ENCODE results near the gene TTC32.

Gene TTC32

DNA sequence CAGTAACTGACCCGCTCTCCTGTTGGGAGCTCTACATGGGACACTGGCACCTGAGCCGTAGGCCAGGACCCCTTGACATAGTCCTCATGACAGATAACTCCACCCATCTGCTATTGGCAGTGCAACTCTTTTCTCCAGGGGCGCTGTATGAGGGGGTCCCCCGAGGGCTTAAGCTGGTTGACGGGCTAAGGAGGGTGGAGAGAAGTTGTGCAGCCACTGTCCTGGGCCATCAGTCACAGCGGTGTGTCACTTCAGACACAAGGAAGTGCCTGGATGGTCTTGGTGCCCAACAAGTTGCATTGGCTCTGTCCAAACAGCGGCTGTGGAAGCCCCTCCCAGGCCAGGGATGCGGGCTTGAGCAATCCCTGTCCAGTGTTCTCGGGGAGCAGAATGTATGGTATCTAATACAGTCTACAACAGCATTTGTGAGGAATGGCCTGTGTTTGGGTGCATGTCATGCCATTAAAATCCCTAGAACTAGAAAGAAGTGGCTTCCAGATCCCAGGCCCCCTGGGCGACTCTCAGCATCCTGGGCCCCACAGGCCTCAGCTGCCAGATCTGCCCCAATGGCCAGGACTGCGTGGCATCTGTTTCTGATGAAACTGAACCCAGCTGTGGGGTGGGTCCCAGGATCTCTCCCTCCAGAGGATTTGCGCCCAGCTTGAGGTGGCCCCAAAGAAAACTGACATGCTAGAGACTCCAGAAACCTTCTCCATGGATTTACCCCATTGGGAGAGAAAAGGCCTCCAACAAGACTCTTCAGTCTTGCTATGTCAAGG, 23.3 kb downstream of the TTC32 start:
- DNase-seq: no peak

DNA sequence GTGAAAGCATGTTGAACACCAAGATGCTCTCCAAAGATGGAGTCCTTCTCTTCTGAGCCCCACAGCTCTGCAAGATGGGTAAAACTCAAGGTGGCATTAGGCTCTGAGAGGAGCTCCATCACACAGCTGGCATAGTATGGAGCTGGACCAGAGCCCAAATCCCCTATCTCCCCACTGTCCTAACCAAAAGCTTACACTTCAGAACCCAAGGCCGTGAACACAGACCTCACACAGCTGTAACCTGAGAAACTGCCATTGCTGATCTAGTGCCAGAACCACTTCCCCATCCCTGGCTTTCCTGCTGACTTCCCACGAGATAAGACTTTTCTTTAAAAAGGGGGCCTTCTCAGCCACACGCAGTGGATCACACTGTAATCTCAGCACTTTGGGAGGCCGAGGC, 25.0 kb downstream of the TTC32 start:
- no peak for DNase-seq

DNA sequence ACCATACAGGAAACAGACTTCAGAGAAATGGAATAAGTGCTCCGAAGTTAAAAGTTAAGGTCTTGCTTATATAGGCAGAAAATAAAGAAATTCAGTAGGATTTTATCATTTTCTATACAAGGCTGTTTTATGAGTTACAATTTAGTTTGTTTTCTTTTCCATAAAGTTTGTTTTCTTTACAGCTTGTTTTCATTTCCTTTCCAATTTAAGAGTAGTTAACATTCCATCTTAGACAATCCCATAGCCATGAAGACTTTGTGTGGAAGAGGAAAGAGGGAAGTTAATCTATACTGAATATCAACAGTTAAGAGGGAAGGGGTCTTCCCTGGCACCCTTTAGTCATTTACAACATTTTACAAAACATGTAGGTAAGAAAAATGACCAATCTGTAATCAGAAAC, 26.5 kb downstream of the TTC32 start:
- no peak for DNase-seq

DNA sequence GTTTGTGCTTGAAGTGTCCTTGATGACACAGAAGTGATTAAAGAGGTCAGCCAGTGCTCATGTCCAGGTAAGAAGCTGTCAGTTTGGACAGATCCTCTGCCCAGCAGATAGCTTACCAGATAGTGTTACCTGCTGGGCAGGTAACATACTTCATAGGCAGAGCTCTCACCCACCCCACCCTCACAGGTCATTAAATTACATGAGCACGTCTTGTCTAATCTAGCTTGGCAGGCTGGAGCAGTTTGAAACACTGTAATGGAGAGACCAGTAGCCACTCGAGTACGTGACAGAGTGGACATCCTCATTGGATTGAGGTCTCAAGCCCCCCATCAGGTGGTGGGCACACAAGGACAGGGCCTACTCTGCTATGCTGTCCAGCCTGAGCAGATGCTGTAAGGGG, 27.1 kb downstream of the TTC32 start:
- no peak for DNase-seq

DNA sequence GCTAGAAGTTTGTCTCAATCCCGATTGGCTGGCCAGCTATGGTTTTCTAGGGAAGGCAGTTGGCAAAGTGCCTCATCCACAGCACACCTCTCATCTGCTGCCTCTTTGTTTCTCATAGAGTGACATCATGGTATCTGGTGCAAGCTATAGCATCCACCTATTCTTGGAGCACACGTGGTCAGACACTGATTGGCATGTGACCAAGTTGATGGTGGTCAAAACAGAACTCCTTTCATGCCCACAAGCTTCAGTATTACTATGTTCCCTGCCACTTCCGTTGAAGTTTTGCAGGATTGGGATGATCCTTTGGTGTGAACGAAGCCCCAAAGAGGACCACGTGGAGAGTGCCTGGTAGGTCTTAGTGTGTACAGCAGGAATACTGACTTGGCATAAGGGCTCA, 28.8 kb downstream of the TTC32 start:
- DNase-seq: no peak

DNA sequence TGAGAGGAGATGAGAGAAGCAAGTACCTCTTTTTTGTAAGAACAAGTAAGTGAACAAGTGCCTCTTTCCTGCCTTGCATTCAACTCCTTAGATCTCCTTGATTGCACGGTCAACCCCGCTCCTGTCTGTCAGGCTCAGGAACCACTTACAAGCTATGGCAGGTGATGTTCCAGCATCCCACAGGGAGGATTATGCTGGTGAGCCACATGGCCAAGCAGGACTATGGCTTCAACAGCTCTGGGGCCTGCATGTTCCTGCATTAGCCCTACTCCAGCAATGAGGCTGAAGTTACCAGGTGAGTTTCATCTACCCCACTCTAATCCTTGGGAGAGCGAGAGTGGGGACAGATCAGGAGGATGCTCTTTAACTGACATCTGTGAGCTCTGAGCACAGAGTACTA, 29.5 kb downstream of the TTC32 start:
- DNase-seq: no peak

DNA sequence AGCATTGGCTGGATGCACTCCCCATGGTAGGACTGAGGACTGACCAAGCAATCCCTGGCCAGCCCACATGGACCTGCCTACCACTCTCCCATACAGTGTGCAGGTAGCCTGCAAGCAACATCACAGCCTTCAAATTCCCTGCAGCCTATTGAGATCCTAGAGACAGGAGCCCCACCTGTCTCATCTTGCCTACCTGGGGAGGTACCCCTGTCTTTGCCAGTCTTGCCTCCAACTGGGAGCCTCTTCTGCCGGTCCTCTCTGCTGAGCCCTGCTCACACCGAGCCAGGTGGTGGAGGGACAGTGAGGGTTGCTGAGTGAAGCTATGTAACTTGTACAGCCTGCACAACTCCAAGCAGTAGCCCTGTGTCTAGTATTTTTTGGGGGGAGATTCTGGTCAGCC, 29.9 kb downstream of the TTC32 start:
- no peak for DNase-seq

DNA sequence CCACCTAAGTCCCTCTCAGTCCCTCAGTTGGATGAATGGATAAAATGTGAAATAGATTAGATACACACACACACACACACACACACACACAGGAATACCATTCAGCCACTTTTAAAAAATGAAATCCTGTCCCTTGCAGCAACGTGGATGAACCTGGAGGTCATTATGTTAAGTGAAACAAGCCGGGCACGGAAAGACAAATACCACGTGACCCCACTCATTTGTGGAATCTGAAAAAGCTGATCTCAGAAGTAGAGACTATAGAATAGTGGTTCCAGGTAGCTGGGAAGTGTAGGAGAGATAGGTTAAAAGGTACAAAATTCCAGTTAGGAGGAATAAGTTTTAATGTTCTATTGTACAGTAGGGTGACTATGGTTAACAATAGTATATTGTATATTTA, 31.0 kb downstream of the TTC32 start:
- no peak for DNase-seq

DNA sequence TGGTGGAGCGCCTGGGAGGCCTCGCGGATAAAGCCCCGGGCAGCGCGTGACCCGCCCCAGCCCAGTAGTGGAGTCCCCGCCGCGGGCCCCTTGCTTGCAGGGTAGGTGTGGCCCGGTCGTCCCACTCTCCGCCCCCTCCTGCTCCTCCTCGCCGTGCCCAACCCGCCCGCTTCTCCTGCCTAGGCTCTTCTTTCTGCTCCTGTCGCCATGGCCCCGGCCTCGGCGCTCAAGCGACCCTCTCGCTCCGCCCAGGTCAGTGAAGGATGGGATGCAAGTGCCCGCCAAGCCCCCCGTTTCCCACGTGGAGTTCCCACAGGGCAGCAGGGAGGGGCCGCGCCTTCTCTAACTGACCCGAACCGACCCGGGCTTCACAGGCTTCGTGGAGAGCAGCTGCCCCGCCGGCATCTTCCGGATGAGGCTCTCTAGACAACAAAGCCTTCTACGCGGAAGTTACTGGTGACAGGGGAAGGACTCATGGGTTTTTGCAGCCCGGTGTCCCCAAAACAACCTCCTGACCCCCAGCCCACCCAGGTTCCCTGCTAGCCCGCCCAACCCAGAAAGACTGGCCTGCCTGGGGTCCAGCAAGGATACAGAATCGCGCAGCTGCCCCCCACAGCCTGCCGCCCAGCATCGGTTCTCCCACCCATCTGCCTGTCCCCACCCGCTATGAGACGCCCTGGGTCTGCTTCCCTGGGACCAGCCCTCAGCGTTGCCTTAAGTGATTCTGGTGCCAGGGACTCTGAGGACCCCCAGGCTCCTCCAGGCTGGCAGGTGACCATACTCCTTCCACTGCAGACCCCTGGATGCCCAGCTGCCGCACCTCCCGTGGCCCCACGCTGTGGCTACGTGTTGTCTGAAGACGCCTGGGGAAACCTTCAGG, 32.8 kb downstream of the TTC32 start:
- DNase-seq: peak in 3 of 51 donors; percentile 3 to 28 (median 21)

DNA sequence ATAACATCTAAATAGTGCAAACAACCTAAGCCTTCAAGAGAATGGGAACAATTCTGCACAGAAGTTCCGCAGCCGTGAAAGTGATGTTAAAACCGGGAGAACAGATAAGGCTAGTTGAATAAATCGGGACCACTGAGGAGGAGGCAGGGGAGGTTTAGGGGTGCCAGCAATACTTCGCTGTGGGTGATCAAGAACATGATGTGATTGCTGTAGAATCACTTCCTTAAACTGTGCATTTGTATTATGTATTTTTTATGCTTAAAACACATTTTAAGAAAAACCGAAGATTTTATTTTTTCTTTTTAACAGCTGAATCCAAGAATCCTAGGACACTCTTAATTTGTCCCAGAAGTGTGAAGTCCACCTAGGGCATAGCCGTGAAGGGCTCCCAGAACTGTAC, 33.6 kb downstream of the TTC32 start:
- DNase-seq: no peak

DNA sequence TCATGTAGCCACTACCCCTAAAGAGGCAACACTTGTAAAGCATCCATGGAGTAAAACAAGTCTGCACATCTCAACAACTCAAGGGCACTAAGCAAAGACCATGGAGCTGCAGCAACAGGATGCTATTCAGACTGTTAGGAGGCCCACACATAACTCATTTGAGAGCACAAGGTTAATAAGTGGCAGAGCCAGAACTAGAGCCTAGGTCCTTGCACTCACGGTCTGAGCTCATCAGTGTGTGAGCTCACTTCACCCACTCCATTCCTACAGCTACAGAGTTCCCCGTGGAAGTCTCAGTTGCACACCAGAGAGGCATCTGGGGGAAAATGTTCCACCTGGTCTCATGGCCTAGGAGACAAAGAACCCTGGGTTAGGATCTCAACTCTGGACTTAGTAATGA, 35.0 kb downstream of the TTC32 start:
- no peak for DNase-seq

DNA sequence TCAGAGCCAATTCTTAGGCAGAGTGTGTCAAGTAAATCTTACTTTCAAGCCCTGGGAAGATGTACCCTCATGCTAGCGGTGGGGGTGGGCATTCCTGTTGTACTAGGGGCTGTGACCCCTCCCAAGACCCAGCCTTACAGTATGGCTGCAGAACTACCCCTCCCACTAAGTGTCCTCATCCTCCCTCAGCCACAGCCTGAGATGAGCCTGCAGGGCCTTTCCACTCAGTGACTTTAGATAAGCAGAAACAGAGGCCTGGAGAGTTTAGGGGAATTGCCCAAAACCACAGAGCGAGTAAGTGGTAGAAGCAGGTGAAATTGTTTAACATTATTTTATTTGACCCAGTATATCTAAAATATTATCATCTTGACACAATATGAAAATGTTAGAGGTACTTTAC, 36.6 kb downstream of the TTC32 start:
- DNase-seq: no peak

DNA sequence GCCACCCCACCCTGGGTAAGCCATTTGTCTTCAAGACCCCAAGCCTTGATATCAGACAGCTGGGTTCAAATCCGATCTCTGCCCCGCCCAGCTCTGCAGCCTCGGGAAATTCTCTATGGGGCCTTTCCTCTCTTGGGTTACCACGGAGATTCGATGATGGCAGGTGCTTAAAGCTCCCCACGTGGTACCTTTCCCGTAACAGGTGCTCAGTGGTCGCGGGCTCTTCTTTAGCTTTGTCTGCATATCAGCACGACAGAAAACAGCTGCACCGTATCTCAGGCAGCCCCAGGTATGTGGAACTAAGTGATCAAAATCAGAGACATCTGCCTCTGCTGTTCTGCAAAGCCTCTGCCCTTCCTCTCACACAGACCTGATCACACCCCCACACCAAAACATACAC, 37.4 kb downstream of the TTC32 start:
- no peak for DNase-seq

DNA sequence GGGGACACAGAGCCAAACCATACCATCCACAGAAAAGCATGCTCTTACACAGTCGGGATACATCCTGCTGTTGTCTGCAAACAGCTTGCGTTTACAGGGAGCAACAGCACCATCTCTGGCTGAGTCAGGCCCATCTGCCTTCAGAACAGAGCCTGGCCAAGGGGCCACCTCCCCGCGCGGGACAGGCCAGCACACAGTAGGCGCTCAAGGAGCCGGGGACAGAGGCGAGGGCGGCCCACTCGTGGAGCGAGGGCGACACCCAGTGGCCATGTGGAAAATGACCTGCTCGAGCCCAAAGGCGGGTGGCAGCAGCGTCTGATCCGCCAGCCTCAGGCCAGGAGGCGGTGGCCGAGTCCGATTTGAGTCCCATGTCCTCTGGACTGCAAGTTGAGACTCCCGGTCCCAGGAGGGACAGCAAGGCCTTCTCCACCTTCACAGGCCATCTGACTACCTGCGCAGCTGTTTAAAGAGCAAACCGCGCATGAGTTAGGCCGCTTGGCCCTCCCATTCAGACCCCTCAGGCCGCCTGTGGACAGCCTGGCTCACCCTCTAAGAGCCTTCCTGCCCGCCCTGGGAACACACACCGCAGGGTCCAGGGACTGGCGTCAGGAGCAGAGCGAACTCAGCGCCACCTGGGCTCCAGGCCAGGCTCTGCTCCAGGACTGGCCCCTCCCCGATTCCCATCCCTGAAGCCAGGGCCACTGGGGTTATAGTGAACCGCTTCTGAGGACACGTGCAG, 38.3 kb downstream of the TTC32 start:
- DNase-seq: peak in 50 of 51 donors; percentile 3 to 83 (median 50)

DNA sequence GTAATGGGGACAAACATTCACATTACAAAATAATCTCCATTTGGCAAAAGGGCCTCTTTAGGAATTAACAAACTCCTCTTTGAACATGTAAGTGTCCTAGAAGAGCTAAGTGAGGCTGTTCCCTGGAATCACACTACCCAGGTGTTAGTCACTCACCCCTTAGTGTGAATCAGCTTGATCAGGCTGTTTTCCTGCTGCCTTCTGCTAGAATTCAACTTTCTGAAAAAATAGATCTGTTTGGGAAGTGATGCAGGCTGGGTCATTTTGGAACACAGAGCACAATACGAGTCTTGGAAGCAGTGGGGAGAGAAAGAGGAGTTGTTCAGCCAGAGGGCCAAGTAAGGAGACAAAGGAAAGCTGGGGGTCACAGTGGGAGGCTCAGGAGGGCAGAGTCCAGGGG, 40.0 kb downstream of the TTC32 start:
- peak in 1 of 51 donors; percentile 23 for DNase-seq

DNA sequence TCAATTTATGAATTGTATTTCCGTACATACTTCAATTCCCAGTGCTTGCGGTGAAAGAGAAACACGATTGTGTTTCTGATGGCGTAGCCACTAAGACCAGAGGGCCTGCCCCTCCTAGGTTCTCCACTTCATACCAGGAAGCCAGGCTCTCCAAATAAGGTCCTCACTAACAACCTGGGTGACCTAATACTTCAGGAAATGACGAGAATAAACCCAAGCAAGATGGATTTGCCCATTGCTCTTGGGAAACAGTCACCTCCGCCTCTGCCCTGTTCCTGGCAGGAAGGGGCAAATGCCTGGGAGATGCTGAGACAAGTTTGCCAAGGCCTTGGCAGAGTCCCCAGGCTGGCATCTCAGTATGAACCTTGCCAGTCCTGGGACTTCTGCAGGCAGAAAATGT, 41.8 kb downstream of the TTC32 start:
- peak in 8 of 51 donors; percentile 6 to 32 (median 8) for DNase-seq

DNA sequence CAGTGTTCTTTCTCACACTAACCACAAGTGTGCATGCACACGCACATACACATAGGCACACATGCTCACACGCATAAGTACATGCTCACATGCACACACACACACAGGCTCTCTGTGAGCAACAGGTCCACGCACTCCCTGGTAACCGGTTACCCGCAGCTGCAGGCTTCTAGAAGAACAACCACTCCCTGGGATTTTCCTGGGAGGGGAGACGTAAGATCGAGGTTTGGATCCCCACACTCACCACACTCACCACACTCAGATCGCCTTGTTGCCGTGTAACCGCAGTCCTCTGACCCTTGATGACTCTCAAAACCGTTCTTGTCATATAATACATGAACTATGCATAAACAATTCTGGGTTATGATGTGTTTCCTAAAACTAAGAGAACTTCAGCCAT, 42.2 kb downstream of the TTC32 start:
- DNase-seq: no peak

DNA sequence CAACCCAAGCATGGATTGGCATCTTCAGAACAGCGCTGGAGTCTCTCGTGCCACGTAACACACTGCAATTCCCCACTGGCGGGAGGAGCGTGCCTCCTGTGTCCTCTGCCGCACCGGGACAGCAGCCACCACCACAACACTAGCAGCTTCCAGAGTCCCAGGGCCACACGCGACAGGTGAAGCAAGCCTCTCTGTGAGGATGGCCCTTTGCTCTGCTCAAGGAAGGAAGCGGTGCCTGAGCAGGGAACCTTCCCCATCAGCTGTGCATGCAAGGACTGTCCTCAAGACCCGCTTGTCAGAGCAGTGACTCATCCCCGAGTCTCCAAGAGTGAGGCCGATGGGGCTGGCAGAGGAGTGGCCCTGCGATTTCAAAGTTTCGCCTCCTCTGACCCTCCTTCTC, 44.0 kb downstream of the TTC32 start:
- no peak for DNase-seq

DNA sequence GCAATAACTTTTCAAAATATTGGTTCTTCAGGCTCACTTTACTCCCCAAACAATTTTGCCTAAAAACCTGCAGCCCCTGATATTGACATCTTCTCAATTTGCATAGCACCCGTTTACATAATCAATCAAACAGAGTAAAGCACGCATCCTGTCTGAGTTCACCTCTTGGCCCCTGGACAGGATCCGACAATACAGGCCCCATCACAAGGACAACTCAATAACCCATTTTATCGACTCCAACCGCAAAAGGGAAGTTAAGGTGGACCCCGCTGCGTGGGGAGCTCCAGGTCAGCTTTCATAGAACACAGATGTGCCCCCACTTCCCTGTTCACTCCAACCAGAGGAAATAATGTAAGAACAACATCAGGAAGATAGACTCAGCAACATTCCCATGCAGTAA, 44.7 kb downstream of the TTC32 start:
- no peak for DNase-seq

DNA sequence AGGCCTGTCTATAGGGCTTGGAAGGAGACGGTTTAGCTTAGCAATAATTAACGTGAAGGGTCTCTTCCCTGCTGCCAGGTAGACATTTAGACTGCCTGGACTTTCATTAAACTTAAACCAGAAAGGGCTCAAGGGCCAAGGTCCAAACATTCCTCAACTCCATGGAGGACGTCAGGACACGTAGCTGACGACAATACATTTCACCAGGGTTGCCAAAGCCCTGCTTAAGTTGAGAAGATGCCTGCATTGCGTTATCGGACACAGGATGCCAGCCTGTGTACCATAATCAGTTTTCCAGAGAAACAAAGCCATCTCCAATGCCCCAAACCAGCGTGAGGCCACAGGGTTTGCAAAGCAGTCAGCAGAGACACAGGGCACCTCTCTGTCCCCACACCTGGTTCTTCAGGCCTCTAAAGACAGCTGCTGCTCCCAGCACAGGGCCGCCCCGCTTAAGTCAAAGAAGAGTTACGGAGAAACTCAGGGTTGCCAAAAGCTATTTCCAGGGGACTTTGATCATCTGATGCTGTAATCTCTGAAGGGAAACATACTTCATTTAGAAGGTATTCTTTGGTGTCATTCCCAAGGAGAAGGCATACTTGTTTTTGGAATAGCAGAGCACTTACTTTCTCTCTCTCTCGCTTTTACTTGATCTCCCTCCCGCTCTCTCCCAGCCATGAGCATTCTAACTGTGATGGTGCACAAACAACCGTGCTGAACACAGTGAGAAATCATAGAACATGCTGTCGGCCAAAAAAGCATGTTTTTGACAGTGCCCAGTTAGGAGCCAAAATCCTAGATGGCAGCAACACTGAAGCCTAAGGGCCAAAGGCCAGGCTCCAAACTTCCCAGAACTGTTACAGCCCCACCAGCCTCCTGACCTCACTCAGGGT, 46.0 kb downstream of the TTC32 start:
- no peak for DNase-seq
